ENCODE measurements around the gene CAV3. TPM values are rescaled to one million over a fixed set of nuclear protein-coding genes. Genes with fewer than 3 reads are reported as not detected.

The CAV3 gene
- total RNA-seq, 1 donor from 2014 or later: not detected

- Mint-ChIP-seq H3K27me3 (peaks cover 8% of the 10 kb centered on the region), H3K4me3 (no peak overlapping the region), H3K27ac (no peak overlapping the region), H3K36me3 (no peaks in the 10 kb centered on the region), H3K4me1 (ENCODE audit: unreplicated experiment) (peaks cover 7% of the 10 kb centered on the region), H3K9me3 (no peaks in the 10 kb centered on the region)
- no peak for DNase-seq (ENCODE audit: extremely low spot score, unreplicated experiment)
- no peak for TF ChIP-seq CTCF (conservative IDR thresholded peaks at IDR 0.05)
Measured at GRCh38 chr3:8776406-8776805, 42.8 kb downstream of the CAV3 start.

- H3K9me3 Mint-ChIP-seq: no peaks in the 10 kb centered on the region
- no peaks in the 10 kb centered on the region for H3K36me3 Mint-ChIP-seq
- H3K4me1 Mint-ChIP-seq (ENCODE audit: unreplicated experiment): peaks cover 7% of the 10 kb centered on the region
- no peak for TF ChIP-seq CTCF (conservative IDR thresholded peaks at IDR 0.05)
- no peak overlapping the region for H3K4me3 Mint-ChIP-seq
- peaks cover 4% of the 10 kb centered on the region for H3K27me3 Mint-ChIP-seq
- H3K27ac Mint-ChIP-seq: no peak overlapping the region
- no peak for DNase-seq (ENCODE audit: extremely low spot score, unreplicated experiment)
Measured at GRCh38 chr3:8777201-8777977, 43.8 kb downstream of the CAV3 start.

GRCh38 chr3:8777978-8778267, 44.3 kb downstream of the CAV3 start:
- H3K27me3 Mint-ChIP-seq: peaks cover 4% of the 10 kb centered on the region
- TF ChIP-seq CTCF (conservative IDR thresholded peaks at IDR 0.05): no peak
- H3K27ac Mint-ChIP-seq: no peak overlapping the region
- peaks cover 7% of the 10 kb centered on the region for H3K4me1 Mint-ChIP-seq (ENCODE audit: unreplicated experiment)
- no peaks in the 10 kb centered on the region for H3K36me3 Mint-ChIP-seq
- no peak for DNase-seq (ENCODE audit: extremely low spot score, unreplicated experiment)
- H3K9me3 Mint-ChIP-seq: no peaks in the 10 kb centered on the region
- no peak overlapping the region for H3K4me3 Mint-ChIP-seq

- H3K9me3 Mint-ChIP-seq: no peaks in the 10 kb centered on the region
Measured at GRCh38 chr3:8778475-8778874, 44.9 kb downstream of the CAV3 start.

GRCh38 chr3:8780279-8780678, 46.7 kb downstream of the CAV3 start:
- Mint-ChIP-seq H3K9me3 (no peaks in the 10 kb centered on the region), H3K27ac (no peak overlapping the region), H3K27me3 (peaks cover 4% of the 10 kb centered on the region), H3K4me1 (ENCODE audit: unreplicated experiment) (peaks cover 7% of the 10 kb centered on the region), H3K36me3 (no peaks in the 10 kb centered on the region), H3K4me3 (no peak overlapping the region)
- DNase-seq (ENCODE audit: extremely low spot score, unreplicated experiment): no peak
- no peak for TF ChIP-seq CTCF (conservative IDR thresholded peaks at IDR 0.05)

More at GRCh38 chr3:8778475-8778874, 44.9 kb downstream of the CAV3 start:
- Mint-ChIP-seq H3K36me3 (no peaks in the 10 kb centered on the region), H3K27ac (no peak overlapping the region), H3K4me3 (no peak overlapping the region), H3K27me3 (peaks cover 4% of the 10 kb centered on the region), H3K4me1 (ENCODE audit: unreplicated experiment) (peaks cover 7% of the 10 kb centered on the region)
- no peak for DNase-seq (ENCODE audit: extremely low spot score, unreplicated experiment)
- no peak for TF ChIP-seq CTCF (conservative IDR thresholded peaks at IDR 0.05)
